IMR-90 (cell line): Measurements from ENCODE around the gene ADGRB3. TPM values are rescaled to one million over a fixed set of nuclear protein-coding genes. Genes with fewer than 3 reads are reported as not detected.
"Not testable (repeated sequence)": the region's sequence is repeated elsewhere in the genome, so short reads cannot be mapped to it uniquely, and the experiment has no call there.

Experiments
- ATAC-seq: fragments of 200-7000 bp; cut with Tn5 transposase; 2 replicates; pipeline ENCODE4 v1.9.1; 2020; ENCODE audit warnings: low read depth, mild to moderate bottlenecking, moderate library complexity
- BruUV-seq: library from RNA; stranded (reverse); fragments of 400-500 nt; replicated peaks from 2 replicates; lab custom pipeline; 2021; lab: Mats Ljungman, UMichigan
- CTCF ChIA-PET: fragments of 300-600 bp; formaldehyde crosslinking; extraction: SDS; loops from one replicate; lab custom pipeline; 2021; ENCODE audit warnings: antibody characterized with exemption; lab: Yijun Ruan, JAX
- POLR2A ChIA-PET: fragments of 300-600 bp; sonication (Branson Sonifier 250); formaldehyde crosslinking; loops from one replicate; lab custom pipeline; 2022; ENCODE audit warnings: antibody characterized with exemption; ENCODE audit not compliant: unreplicated experiment; lab: Charles Lee
- DNase-seq: peaks from one replicate; pipeline ENCODE4 v3.0.0; 2013
- H2AFZ ChIP-seq: replicated peaks from 2 replicates; pipeline ENCODE3; 2013; ENCODE audit warnings: low read length, mild to moderate bottlenecking; ENCODE audit not compliant: poor library complexity
- H2AK5ac ChIP-seq: 2 replicates; pipeline ENCODE4 v1.6.1; 2013; ENCODE audit warnings: low read depth, low read length, inconsistent platforms
- H2AK9ac ChIP-seq: replicated peaks from 2 replicates; pipeline ENCODE3; 2013; ENCODE audit warnings: mild to moderate bottlenecking, low read depth, low read length, moderate library complexity; ENCODE audit not compliant: poor library complexity
- H2BK120ac ChIP-seq: 2 replicates; pipeline ENCODE4 v1.6.1; 2013; ENCODE audit warnings: low read depth, low read length, inconsistent platforms
- H2BK15ac ChIP-seq: 3 replicates; pipeline ENCODE4 v1.6.1; 2013; ENCODE audit warnings: low read depth, low read length, inconsistent platforms
- H2BK20ac ChIP-seq: 2 replicates; pipeline ENCODE4 v1.6.1; 2013; ENCODE audit warnings: low read depth, mild to moderate bottlenecking, inconsistent platforms, low read length, moderate library complexity
- H2BK5ac ChIP-seq: 2 replicates; pipeline ENCODE4 v1.6.1; 2013; ENCODE audit warnings: mild to moderate bottlenecking, low read depth, low read length, inconsistent platforms; ENCODE audit not compliant: poor library complexity, severe bottlenecking
- H3K14ac ChIP-seq: replicated peaks from 2 replicates; pipeline ENCODE4 v1.6.1; 2013; ENCODE audit warnings: low read depth, low read length, inconsistent platforms
- H3K18ac ChIP-seq: 2 replicates; pipeline ENCODE4 v1.6.1; 2013; ENCODE audit warnings: low read depth, low read length, control low read depth
- H3K23ac ChIP-seq: 2 replicates; pipeline ENCODE4 v1.6.1; 2013; ENCODE audit warnings: low read depth, low read length, inconsistent platforms
- H3K27ac ChIP-seq: 2 replicates; pipeline ENCODE4 v1.5.1; 2013; ENCODE audit warnings: mild to moderate bottlenecking, control low read depth, low read length; ENCODE audit not compliant: insufficient read depth
- H3K27me3 ChIP-seq: 2 replicates; pipeline ENCODE4 v1.6.1; 2013; ENCODE audit warnings: low read length; ENCODE audit not compliant: control insufficient read depth, insufficient read depth
- H3K36me3 ChIP-seq: 2 replicates; pipeline ENCODE4 v1.6.1; 2013; ENCODE audit warnings: low read length, mixed read lengths; ENCODE audit not compliant: control insufficient read depth, insufficient read depth
- H3K4ac ChIP-seq: 2 replicates; pipeline ENCODE4 v1.6.1; 2013; ENCODE audit warnings: low read depth, low read length, inconsistent platforms
- H3K4me1 ChIP-seq: 2 replicates; pipeline ENCODE4 v1.6.1; 2013; ENCODE audit warnings: low read length, mixed read lengths; ENCODE audit not compliant: control insufficient read depth, insufficient read depth
- H3K4me2 ChIP-seq: 2 replicates; pipeline ENCODE4 v1.6.1; 2013; ENCODE audit warnings: low read depth, mild to moderate bottlenecking, control low read depth, low read length, moderate library complexity
- H3K4me3 ChIP-seq: 2 replicates; pipeline ENCODE4 v1.5.1; 2013; ENCODE audit warnings: low read depth, mild to moderate bottlenecking, control low read depth, low read length, moderate library complexity; ENCODE audit not compliant: insufficient read depth
- H3K56ac ChIP-seq: 2 replicates; pipeline ENCODE4 v1.6.1; 2013; ENCODE audit warnings: low read length, inconsistent platforms; ENCODE audit not compliant: insufficient read depth; ENCODE audit errors: extremely low read depth
- H3K79me1 ChIP-seq, 2 experiments: 2 replicates each; pipeline ENCODE4 v1.6.1; 2013; ENCODE audit warnings: low read length in 2 of 2, inconsistent platforms in 1 of 2, low read depth in 1 of 2
- H3K9ac ChIP-seq: 2 replicates; pipeline ENCODE4 v1.6.1; 2013; ENCODE audit warnings: low read depth, low read length, control low read depth
- H3K9me1 ChIP-seq: 2 replicates; pipeline ENCODE4 v1.6.1; 2013; ENCODE audit warnings: low read length, inconsistent platforms; ENCODE audit not compliant: insufficient read depth
- H3K9me3 ChIP-seq: 2 replicates; pipeline ENCODE4 v1.6.1; 2013; ENCODE audit warnings: low read length; ENCODE audit not compliant: control insufficient read depth, insufficient read depth
- H4K20me1 ChIP-seq: 2 replicates; pipeline ENCODE4 v1.6.1; 2013; ENCODE audit warnings: low read length, inconsistent platforms; ENCODE audit not compliant: insufficient read depth
- H4K5ac ChIP-seq: 2 replicates; pipeline ENCODE4 v1.6.1; 2013; ENCODE audit warnings: mild to moderate bottlenecking, low read depth, low read length, control low read depth
- H4K8ac ChIP-seq, 2 experiments: 2 replicates each; pipeline ENCODE4 v1.6.1; 2013; ENCODE audit warnings: low read depth in 2 of 2, low read length in 2 of 2, control low read depth in 1 of 2, inconsistent platforms in 1 of 2
- H4K91ac ChIP-seq: 2 replicates; pipeline ENCODE4 v1.6.1; 2013; ENCODE audit warnings: low read depth, low read length, inconsistent platforms; ENCODE audit not compliant: insufficient read depth
- BHLHE40 ChIP-seq: fragments of 150-350 bp; IDR thresholded peaks from 2 replicates; pipeline ENCODE4 v1.6.1; 2016; ENCODE audit warnings: mild to moderate bottlenecking, low read depth, low read length
- MXI1 ChIP-seq: IDR thresholded peaks from 2 replicates; pipeline ENCODE4 v1.6.1; 2012; ENCODE audit warnings: low read depth, mild to moderate bottlenecking, low read length, moderate library complexity, borderline replicate concordance
- WGBS, 2 experiments: methylation state at CpG; one replicate each; pipeline versions ENCODE4 v1.1.5 to v1.1.7; 2013; ENCODE audit warnings: missing lambda C conversion rate in 2 of 2; ENCODE audit not compliant: insufficient read length in 1 of 2; ENCODE audit errors: extremely low coverage in 2 of 2; 5-methylcytosine and 5-hydroxymethylcytosine counted together
- dilution Hi-C: fragments of 300-500 bp; cut with HindIII; formaldehyde crosslinking; loops from one replicate; pipeline ENCODE4 v1.14.3; 2018; ENCODE audit warnings: low sequenced_read_pairs; ENCODE audit not compliant: unreplicated experiment
- in situ Hi-C: fragments of 300-500 bp; cut with MboI; formaldehyde crosslinking; loops from 3 replicates; pipeline ENCODE4 v1.14.3; 2019; ENCODE audit warnings: low sequenced_read_pairs, inconsistent platforms, mixed read lengths
- intact Hi-C: fragments of 100-400 bp; cut with micrococcal nuclease; formaldehyde crosslinking; loops from 2 replicates; pipeline ENCODE4 v1.10.0; 2022
- polyA plus RNA-seq, 3 experiments: library from polyadenylated mRNA; depleted of rRNA; stranded (reverse); fragments of >200 nt; gene quantifications; 2 replicates each; pipeline ENCODE4 v1.2.3, GENCODE V29; 2012; ENCODE audit warnings: low replicate concordance in 1 of 3
- total RNA-seq: library from RNA; depleted of rRNA; stranded (reverse); fragments of >200 nt; gene quantifications from 2 replicates; pipeline ENCODE4 v1.2.3, GENCODE V29; 2012

Gene ADGRB3
- total and polyA plus RNA-seq, 2 of the 4 experiments (the other 2 are of a cell fraction): not detected

GRCh38 chr6:68911811-68912210, 276.7 kb downstream of the ADGRB3 start:
- H2BK120ac ChIP-seq: no peak overlapping the region
- H4K8ac ChIP-seq: no peak overlapping the region
- no peak overlapping the region for H3K4ac ChIP-seq
- H3K4me3 ChIP-seq: no peak overlapping the region
- in situ Hi-C loops: no loop called here
- BruUV-seq: no TSS peak
- H3K9ac ChIP-seq: no peak overlapping the region
- H3K18ac ChIP-seq: no peak overlapping the region
- ATAC-seq (no peak), DNase-seq (no peak)
- no peak overlapping the region for H3K4me2 ChIP-seq
- H3K27ac ChIP-seq: no peak overlapping the region
- no peak overlapping the region for H4K5ac ChIP-seq
- H4K20me1 ChIP-seq: no peaks in the 10 kb centered on the region
- H3K9me1 ChIP-seq: no peaks in the 10 kb centered on the region
- H2AK9ac ChIP-seq: no peak overlapping the region
- no peak overlapping the region for H3K14ac ChIP-seq
- dilution Hi-C loops: no loop called here
- no peak overlapping the region for H4K91ac ChIP-seq
- no peak overlapping the region for H3K23ac ChIP-seq
- no peak overlapping the region for H2AK5ac ChIP-seq
- H3K27me3 ChIP-seq: no peaks in the 10 kb centered on the region
- no peak overlapping the region for H3K56ac ChIP-seq
- TF ChIP-seq BHLHE40: no peak
- no peak for TF ChIP-seq MXI1
- no peaks in the 10 kb centered on the region for H3K79me1 ChIP-seq
- H2BK5ac ChIP-seq: no peak overlapping the region
- no peaks in the 10 kb centered on the region for H3K9me3 ChIP-seq
- ChIA-PET CTCF (no interaction called here), POLR2A (no interaction called here)
- H3K4me1 ChIP-seq: no peaks in the 10 kb centered on the region
- intact Hi-C loops: no loop called here
- no peak overlapping the region for H2BK15ac ChIP-seq
- no peak overlapping the region for H2AFZ ChIP-seq
- H2BK20ac ChIP-seq: no peak overlapping the region
- H3K36me3 ChIP-seq: no peaks in the 10 kb centered on the region

GRCh38 chr6:68912805-68913204, 277.7 kb downstream of the ADGRB3 start:
- H3K9me1 ChIP-seq, H3K4ac ChIP-seq, dilution Hi-C loops, H3K27ac ChIP-seq, H3K4me3 ChIP-seq, H2AK9ac ChIP-seq, H3K4me1 ChIP-seq, H2BK120ac ChIP-seq, H2AK5ac ChIP-seq, H3K36me3 ChIP-seq, H2BK15ac ChIP-seq, H4K91ac ChIP-seq, H3K56ac ChIP-seq, H2AFZ ChIP-seq, H4K8ac ChIP-seq, in situ Hi-C loops, H3K4me2 ChIP-seq, H3K23ac ChIP-seq, H4K20me1 ChIP-seq, H3K27me3 ChIP-seq, H3K18ac ChIP-seq, H3K9me3 ChIP-seq, H2BK20ac ChIP-seq, H3K79me1 ChIP-seq, ATAC-seq, H2BK5ac ChIP-seq, DNase-seq, BruUV-seq, H3K9ac ChIP-seq, H3K14ac ChIP-seq, POLR2A ChIA-PET, CTCF ChIA-PET, intact Hi-C loops, H4K5ac ChIP-seq: not testable (repeated sequence)
- no CpG with 5 or more reads among the region's 9 CpGs for WGBS, 2 experiments
